Esophagus muscularis mucosa (tissue), 4 donors: ENCODE data around the gene OR13J1.
A peak's percentile ranks its signal among the peaks of the same experiment; 100 is the strongest.

ENCODE experiments used
- CTCF ChIP-seq, 3 experiments: fragments of 200-600 bp in 2 of 3; fragments of 450-650 bp in 1 of 3; sonication (generic) in 2 of 3; IDR thresholded peaks; one replicate each; pipeline ENCODE4 v1.5.1; 2017 to 2019; ENCODE audit warnings: antibody characterized with exemption in 3 of 3, mild to moderate bottlenecking in 2 of 3, moderate library complexity in 1 of 3
- EP300 ChIP-seq: sonication (generic); formaldehyde crosslinking; IDR thresholded peaks from one replicate; pipeline ENCODE4 v1.6.1; 2017; ENCODE audit warnings: antibody characterized with exemption
- POLR2A ChIP-seq: fragments of 450-650 bp; IDR thresholded peaks from one replicate; pipeline ENCODE4 v1.6.1; 2017; ENCODE audit warnings: antibody characterized with exemption, moderate library complexity, mild to moderate bottlenecking, low read depth
- POLR2AphosphoS5 ChIP-seq, 2 donors: sonication (generic); formaldehyde crosslinking; IDR thresholded peaks; one replicate each; pipeline ENCODE4 v1.6.1; 2017; ENCODE audit warnings: antibody characterized with exemption in 2 of 2

GRCh38 chr9:35844628-35845270 is 25.5 kb downstream of the OR13J1 start:
- no peak for TF ChIP-seq CTCF (IDR thresholded peaks at IDR 0.05)
- TF ChIP-seq POLR2AphosphoS5 (IDR thresholded peaks at IDR 0.05) = peak in 1 of 2 donors; percentile 24
- no peak for TF ChIP-seq EP300
- no peak for TF ChIP-seq POLR2A
